Measurements from ENCODE around the gene TP73.

GRCh38 chr1:3712573-3713535 lies 60.5 kb downstream of the TP73 start:
- TF ChIP-seq NFRKB (IDR thresholded peaks at IDR 0.05) (no peak), TARDBP (IDR thresholded peaks at IDR 0.05) (no peak), FOXM1 (IDR thresholded peaks at IDR 0.05; ENCODE audit: borderline replicate concordance) (no peak), PKNOX1 (IDR thresholded peaks at IDR 0.05) (no peak)

Measured in HEK293T (cell line).